ENCODE measurements around the gene APOB.

GRCh38 chr2:20985062-20985461 lies 58.8 kb downstream of the APOB start:
- TF ChIP-seq CTCF (IDR thresholded peaks at IDR 0.05) = no peak
- no peak for TF ChIP-seq ZFX (IDR thresholded peaks at IDR 0.05; ENCODE audit: borderline replicate concordance)
